Measurements from ENCODE around the gene NOA1. TPM values are rescaled to one million over a fixed set of nuclear protein-coding genes. Genes with fewer than 3 reads are reported as not detected.

NOA1 gene
- total RNA-seq, 5 donors from 2014 or later (not counting 1 experiment from before 2014, with no cell fraction given) = 15.2 to 27.2 (median 22.1) TPM

DNA sequence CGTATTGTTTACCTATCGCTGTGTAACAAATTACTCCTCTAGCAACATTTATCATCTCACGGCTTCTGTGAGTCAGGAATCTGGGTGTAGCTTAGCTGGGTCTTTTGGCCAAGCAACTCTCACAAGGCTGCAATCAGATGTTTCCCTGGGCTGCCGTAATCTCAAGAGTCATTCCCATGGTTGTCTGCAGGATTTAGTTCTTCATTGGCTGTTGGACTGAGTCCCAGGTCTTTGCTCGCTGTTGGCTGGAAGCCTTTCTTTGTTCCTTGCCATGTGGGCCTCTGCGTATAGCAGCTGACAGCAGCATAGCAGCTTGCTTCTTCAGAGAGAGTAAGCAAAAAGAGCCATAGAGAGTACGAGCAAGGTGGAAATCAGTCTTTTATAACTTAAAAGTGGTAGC lies 18.1 kb upstream of the NOA1 start:
- no peaks in the 10 kb centered on the region for H3K27me3 ChIP-seq (replicated peaks in 1 of 2; ENCODE audit: control insufficient read depth in 2 of 2, extremely low read depth in 1 of 2, insufficient read depth in 2 of 2, low read length in 1 of 2)
- H3K4me1 ChIP-seq (ENCODE audit: control insufficient read depth in 1 of 2, extremely low read depth in 1 of 2, insufficient read depth in 2 of 2, low read length in 2 of 2) = no peaks in the 10 kb centered on the region
- no peaks in the 10 kb centered on the region for H3K9me3 Mint-ChIP-seq
- no peaks in the 10 kb centered on the region for H3K27me3 Mint-ChIP-seq
- H3K4me3 ChIP-seq (ENCODE audit: control insufficient read depth in 1 of 2, extremely low read depth in 1 of 2, low read length in 1 of 2) = no peak overlapping the region
- ChIA-PET POLR2A (interaction anchor here in 1 of 2 donors (1.0 kb wide), 1 partner anchor 11 kb away, joined by 3 read pairs; no protein-coding TSS in a partner anchor), CTCF (interaction anchor here in 1 of 2 donors (0.7 kb wide), 1 partner anchor 16 kb away, joined by 3 read pairs; no protein-coding TSS in a partner anchor)
- DNase-seq = no peak
- H3K27ac Mint-ChIP-seq = no peak overlapping the region
- H3K4me1 Mint-ChIP-seq = peaks cover 19 to 32% (median 26%) of the 10 kb centered on the region in 3 donors
- ATAC-seq (replicated peaks in 1 of 4) = no peak
- 100% methylated on average over 2 of the region's 7 CpGs for WGBS (ENCODE audit: insufficient coverage)
- no peak overlapping the region for H3K27ac ChIP-seq (ENCODE audit: low read length)
- peaks cover 7 to 74% of the 10 kb centered on the region in 2 donors for H3K36me3 ChIP-seq (ENCODE audit: control insufficient read depth in 2 of 2, extremely low read depth in 1 of 2, insufficient read depth in 1 of 2, low read length in 1 of 2)
- no peaks in the 10 kb centered on the region for H3K9me3 ChIP-seq
- H3K36me3 Mint-ChIP-seq = peaks cover 54% of the 10 kb centered on the region
- no peak overlapping the region for H3K4me3 Mint-ChIP-seq

DNA sequence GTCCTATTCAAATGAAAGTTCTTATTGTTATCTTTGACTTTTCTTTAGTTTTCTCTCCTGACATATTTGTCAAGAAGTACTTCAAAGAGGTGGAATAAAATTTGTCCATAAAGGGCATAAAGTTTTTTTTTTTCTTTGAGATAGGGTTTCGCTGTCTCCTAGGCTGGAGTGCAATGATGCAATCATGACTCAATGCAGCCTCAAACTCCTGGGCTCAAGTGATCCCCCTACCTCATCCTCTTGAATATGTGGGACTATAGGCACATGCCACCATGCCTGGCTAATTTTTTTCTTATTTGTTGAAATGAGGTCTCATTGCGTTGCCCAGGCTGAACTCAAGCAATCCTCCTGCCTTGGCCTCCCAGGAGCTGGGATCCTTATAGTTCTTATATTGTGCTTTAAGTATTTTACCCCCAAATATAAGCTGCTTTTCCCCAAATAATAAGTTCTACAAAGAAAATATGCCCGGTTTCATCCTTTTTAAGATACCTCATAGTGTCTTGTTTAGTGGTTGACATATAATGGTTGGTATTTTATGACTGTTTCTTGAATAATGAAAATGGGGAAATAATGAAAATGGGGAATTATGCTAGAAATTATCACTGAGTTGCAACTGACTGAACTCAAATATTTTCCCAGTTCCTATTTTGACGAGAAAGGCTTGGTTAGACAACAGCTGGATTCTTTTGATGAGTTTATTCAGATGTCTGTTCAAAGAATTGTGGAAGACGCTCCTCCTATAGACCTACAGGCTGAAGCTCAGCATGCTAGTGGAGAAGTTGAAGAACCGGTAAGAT lies 12.9 kb upstream of the NOA1 start:
- no peaks in the 10 kb centered on the region for H3K27me3 Mint-ChIP-seq
- peaks cover 48% of the 10 kb centered on the region for H3K36me3 Mint-ChIP-seq
- ChIA-PET POLR2A (interaction anchor here (0.6 to 1.4 kb wide), 2 partner anchors 12 to 479 kb away, joined by 3 to 4 read pairs; partner anchors contain the start of gene POLR2B (in 1 of the 2)), CTCF (interaction anchor here (0.5 to 1.3 kb wide), 2 partner anchors 11 to 1582 kb away, joined by 3 read pairs; no protein-coding TSS in a partner anchor)
- H3K27me3 ChIP-seq (replicated peaks in 1 of 2; ENCODE audit: control insufficient read depth in 2 of 2, extremely low read depth in 1 of 2, insufficient read depth in 2 of 2, low read length in 1 of 2) = no peaks in the 10 kb centered on the region
- DNase-seq = no peak
- no peaks in the 10 kb centered on the region for H3K9me3 ChIP-seq
- H3K27ac Mint-ChIP-seq = no peak overlapping the region
- WGBS (ENCODE audit: insufficient coverage) = no CpG with 5 or more reads among the region's 6 CpGs
- no peaks in the 10 kb centered on the region for H3K4me1 ChIP-seq (ENCODE audit: control insufficient read depth in 1 of 2, extremely low read depth in 1 of 2, insufficient read depth in 2 of 2, low read length in 2 of 2)
- no peaks in the 10 kb centered on the region for H3K9me3 Mint-ChIP-seq
- no peak for ATAC-seq (replicated peaks in 1 of 4)
- H3K36me3 ChIP-seq (ENCODE audit: control insufficient read depth in 2 of 2, extremely low read depth in 1 of 2, insufficient read depth in 1 of 2, low read length in 1 of 2) = peaks cover 7 to 82% of the 10 kb centered on the region in 2 donors
- no peak overlapping the region for H3K4me3 Mint-ChIP-seq
- H3K27ac ChIP-seq (ENCODE audit: low read length) = no peak overlapping the region
- H3K4me3 ChIP-seq (ENCODE audit: control insufficient read depth in 1 of 2, extremely low read depth in 1 of 2, low read length in 1 of 2) = no peak overlapping the region
- peaks cover 37 to 54% (median 51%) of the 10 kb centered on the region in 3 donors for H3K4me1 Mint-ChIP-seq

DNA sequence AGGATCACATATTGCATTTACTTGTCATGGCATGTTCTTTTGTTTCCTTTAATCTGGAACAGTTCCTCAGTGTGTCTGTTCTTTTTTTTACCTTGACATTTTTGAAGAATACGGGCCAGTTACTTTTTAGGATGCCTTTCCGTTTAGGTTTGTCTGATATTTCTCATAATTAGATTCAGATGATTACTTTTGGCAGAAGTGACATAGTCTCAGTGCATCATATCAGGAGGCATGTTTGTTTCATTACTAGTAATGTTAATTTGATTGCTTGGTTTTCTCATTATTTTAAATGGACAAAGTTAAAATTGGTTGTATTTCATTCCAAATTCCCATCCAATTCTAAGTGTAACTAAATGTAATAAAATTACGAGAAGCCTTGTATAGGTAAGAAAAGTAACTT lies 9.5 kb upstream of the NOA1 start:
- H3K4me1 ChIP-seq (ENCODE audit: control insufficient read depth in 1 of 2, extremely low read depth in 1 of 2, insufficient read depth in 2 of 2, low read length in 2 of 2) = peaks cover 10 to 13% of the 10 kb centered on the region in 2 experiments
- DNase-seq (no peak), ATAC-seq (replicated peaks in 1 of 4) (no peak)
- H3K36me3 Mint-ChIP-seq = peaks cover 51% of the 10 kb centered on the region
- no peak overlapping the region for H3K4me3 ChIP-seq (ENCODE audit: control insufficient read depth in 1 of 2, extremely low read depth in 1 of 2, low read length in 1 of 2)
- ChIA-PET POLR2A (no interaction called here), CTCF (no interaction called here)
- H3K4me3 Mint-ChIP-seq = no peak overlapping the region
- no peak overlapping the region for H3K27ac Mint-ChIP-seq
- no peaks in the 10 kb centered on the region for H3K27me3 ChIP-seq (replicated peaks in 1 of 2; ENCODE audit: control insufficient read depth in 2 of 2, extremely low read depth in 1 of 2, insufficient read depth in 2 of 2, low read length in 1 of 2)
- WGBS (ENCODE audit: insufficient coverage) = no CpG with 5 or more reads among the region's 3 CpGs
- H3K9me3 Mint-ChIP-seq = no peaks in the 10 kb centered on the region
- H3K36me3 ChIP-seq (ENCODE audit: control insufficient read depth in 2 of 2, extremely low read depth in 1 of 2, insufficient read depth in 1 of 2, low read length in 1 of 2) = peaks cover 7 to 56% of the 10 kb centered on the region in 2 donors
- H3K27me3 Mint-ChIP-seq = no peaks in the 10 kb centered on the region
- no peak overlapping the region for H3K27ac ChIP-seq (ENCODE audit: low read length)
- peaks cover 56 to 68% (median 66%) of the 10 kb centered on the region in 3 donors for H3K4me1 Mint-ChIP-seq
- H3K9me3 ChIP-seq = no peaks in the 10 kb centered on the region

DNA sequence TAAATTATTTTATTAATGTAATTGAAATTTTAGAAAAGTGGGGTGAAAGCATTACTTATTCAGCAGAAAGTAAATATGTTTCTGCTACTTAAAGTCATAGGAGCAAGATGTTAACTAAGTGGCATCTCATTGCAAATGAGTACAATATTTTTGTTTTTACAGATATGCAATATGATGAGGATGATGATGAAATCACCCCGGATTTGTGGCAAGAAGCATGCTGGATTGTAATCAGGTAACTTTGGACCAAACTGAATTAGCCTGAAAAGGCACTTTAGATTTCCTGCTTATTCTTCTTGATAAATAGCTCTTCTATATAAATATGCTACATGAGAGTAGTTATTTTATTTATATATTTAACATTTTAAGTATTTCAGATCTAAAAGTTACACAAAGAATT lies 8.8 kb upstream of the NOA1 start:
- H3K4me1 Mint-ChIP-seq = peaks cover 64 to 69% (median 66%) of the 10 kb centered on the region in 3 donors
- DNase-seq (no peak), ATAC-seq (replicated peaks in 1 of 4) (no peak)
- peaks cover 49% of the 10 kb centered on the region for H3K36me3 Mint-ChIP-seq
- ChIA-PET POLR2A (interaction anchor here in 1 of 2 donors (0.5 kb wide), 1 partner anchor 15 kb away, joined by 4 read pairs; no protein-coding TSS in a partner anchor), CTCF (no interaction called here)
- no peak overlapping the region for H3K27ac Mint-ChIP-seq
- no peaks in the 10 kb centered on the region for H3K9me3 Mint-ChIP-seq
- no peaks in the 10 kb centered on the region for H3K27me3 Mint-ChIP-seq
- no peak overlapping the region for H3K4me3 Mint-ChIP-seq
- Histone ChIP-seq H3K27me3 (replicated peaks in 1 of 2; ENCODE audit: control insufficient read depth in 2 of 2, extremely low read depth in 1 of 2, insufficient read depth in 2 of 2, low read length in 1 of 2) (no peaks in the 10 kb centered on the region), H3K9me3 (no peaks in the 10 kb centered on the region), H3K27ac (ENCODE audit: low read length) (no peak overlapping the region), H3K4me1 (ENCODE audit: control insufficient read depth in 1 of 2, extremely low read depth in 1 of 2, insufficient read depth in 2 of 2, low read length in 2 of 2) (peaks cover 13 to 16% of the 10 kb centered on the region in 2 experiments), H3K36me3 (ENCODE audit: control insufficient read depth in 2 of 2, extremely low read depth in 1 of 2, insufficient read depth in 1 of 2, low read length in 1 of 2) (peaks cover under 1 to 51% of the 10 kb centered on the region in 2 donors), H3K4me3 (ENCODE audit: control insufficient read depth in 1 of 2, extremely low read depth in 1 of 2, low read length in 1 of 2) (no peak overlapping the region)
- WGBS (ENCODE audit: insufficient coverage) = no CpG with 5 or more reads among the region's 1 CpG

DNA sequence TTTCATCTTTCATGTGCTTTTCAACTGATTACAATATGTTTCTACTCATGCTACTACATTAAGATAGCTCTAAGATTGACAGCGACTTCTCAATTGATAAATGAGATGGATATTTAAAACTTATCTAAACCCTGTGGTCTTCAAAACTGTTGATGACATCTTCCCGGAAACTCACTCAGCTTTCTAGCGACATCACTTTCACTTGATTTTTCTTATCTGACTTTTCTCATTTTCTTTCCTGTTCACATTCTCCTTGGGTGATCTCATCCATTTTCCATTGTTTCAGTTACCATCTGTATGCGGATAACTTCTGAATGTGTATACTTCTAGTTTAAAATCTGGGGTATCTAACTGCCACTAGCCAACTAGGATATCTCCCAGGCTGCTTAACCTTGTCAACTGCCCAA lies 4.4 kb upstream of the NOA1 start:
- Histone ChIP-seq H3K27ac (ENCODE audit: low read length) (peak overlapping the region; percentile 39), H3K4me3 (ENCODE audit: control insufficient read depth in 1 of 2, extremely low read depth in 1 of 2, low read length in 1 of 2) (no peak overlapping the region), H3K36me3 (ENCODE audit: control insufficient read depth in 2 of 2, extremely low read depth in 1 of 2, insufficient read depth in 1 of 2, low read length in 1 of 2) (peaks cover 0 to 13% of the 10 kb centered on the region in 2 donors), H3K27me3 (replicated peaks in 1 of 2; ENCODE audit: control insufficient read depth in 2 of 2, extremely low read depth in 1 of 2, insufficient read depth in 2 of 2, low read length in 1 of 2) (no peaks in the 10 kb centered on the region), H3K9me3 (no peaks in the 10 kb centered on the region), H3K4me1 (ENCODE audit: control insufficient read depth in 1 of 2, extremely low read depth in 1 of 2, insufficient read depth in 2 of 2, low read length in 2 of 2) (peaks cover 22 to 33% of the 10 kb centered on the region in 2 experiments)
- DNase-seq = peak in 1 of 35 experiments; percentile 15
- WGBS (ENCODE audit: insufficient coverage) = 40% methylated on average over 1 of the region's 4 CpGs
- CTCF ChIA-PET = interaction anchor here in 1 of 2 donors (1.6 kb wide), 1 partner anchor 12 kb away, joined by 3 read pairs; no protein-coding TSS in a partner anchor
- no peak for ATAC-seq (replicated peaks in 1 of 4)
- Mint-ChIP-seq H3K27me3 (no peaks in the 10 kb centered on the region), H3K36me3 (peaks cover 26% of the 10 kb centered on the region), H3K4me3 (peak overlapping the region; percentile 65 to 100 (median 100)), H3K27ac (peak overlapping the region; percentile 33 to 56), H3K9me3 (no peaks in the 10 kb centered on the region), H3K4me1 (peaks cover 65 to 74% (median 72%) of the 10 kb centered on the region in 3 donors)
- POLR2A ChIA-PET = interaction anchor here (0.6 to 0.7 kb wide), 4 partner anchors 31 to 443 kb away, joined by 3 to 10 read pairs (median 4); partner anchors contain the start of gene REST (in 1 of the 2)

DNA sequence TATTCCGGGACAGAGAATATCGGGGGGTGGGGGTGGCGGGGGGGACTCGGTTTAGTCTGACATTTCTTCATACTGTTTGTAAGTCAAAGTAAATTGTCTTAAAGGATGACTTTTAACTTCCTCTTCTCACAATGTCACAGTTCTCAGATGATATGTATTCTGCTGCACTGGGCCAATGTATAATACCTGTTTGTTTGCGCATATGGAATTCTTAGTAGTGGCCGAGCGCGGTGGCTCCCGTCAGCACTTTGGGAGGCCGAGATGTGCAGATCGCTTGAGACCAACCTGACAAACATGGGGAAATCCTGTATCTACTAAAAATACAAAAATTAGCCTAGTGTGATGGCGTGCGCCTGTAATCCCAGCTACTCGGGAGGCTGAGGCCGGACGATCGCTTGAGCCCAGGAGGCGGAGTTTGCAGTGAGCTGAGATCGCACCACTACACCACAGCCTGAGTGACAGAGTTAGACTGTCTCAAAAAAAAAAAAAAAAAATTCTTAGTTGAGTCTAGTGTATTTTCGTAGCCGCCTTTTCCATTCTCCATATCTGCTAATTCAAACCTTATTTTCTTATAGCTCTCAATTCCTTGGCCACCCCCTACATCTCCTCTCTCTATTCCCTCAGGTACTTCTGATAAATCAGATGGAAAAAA lies 2.1 kb upstream of the NOA1 start:
- CTCF ChIA-PET = interaction anchor here (0.6 to 2.0 kb wide), 9 partner anchors 11 to 598 kb away, joined by 3 to 6 read pairs (median 3); no protein-coding TSS in a partner anchor
- H3K27me3 Mint-ChIP-seq = no peaks in the 10 kb centered on the region
- H3K4me3 Mint-ChIP-seq = peak overlapping the region; percentile 100

More for the DNA sequence above, 2.1 kb upstream of the NOA1 start:
- H3K4me3 ChIP-seq (ENCODE audit: control insufficient read depth in 1 of 2, extremely low read depth in 1 of 2, low read length in 1 of 2) = peak overlapping the region; percentile 98 to 99
- no peaks in the 10 kb centered on the region for H3K27me3 ChIP-seq (replicated peaks in 1 of 2; ENCODE audit: control insufficient read depth in 2 of 2, extremely low read depth in 1 of 2, insufficient read depth in 2 of 2, low read length in 1 of 2)
- H3K27ac ChIP-seq (ENCODE audit: low read length) = peak overlapping the region; percentile 36
- H3K4me1 Mint-ChIP-seq = peaks cover 69 to 74% (median 72%) of the 10 kb centered on the region in 3 donors
- H3K36me3 ChIP-seq (ENCODE audit: control insufficient read depth in 2 of 2, extremely low read depth in 1 of 2, insufficient read depth in 1 of 2, low read length in 1 of 2) = peaks cover 3 to 5% of the 10 kb centered on the region in 2 donors
- POLR2A ChIA-PET = interaction anchor here (0.6 to 2.9 kb wide), 6 partner anchors 12 to 1555 kb away, joined by 3 to 26 read pairs (median 4); partner anchors contain the start of gene REST (in 1 of the 2)
- H3K27ac Mint-ChIP-seq = peak overlapping the region; percentile 98
- no CpG with 5 or more reads among the region's 21 CpGs for WGBS (ENCODE audit: insufficient coverage)
- H3K9me3 ChIP-seq = no peaks in the 10 kb centered on the region
- peaks cover 28 to 56% of the 10 kb centered on the region in 2 experiments for H3K4me1 ChIP-seq (ENCODE audit: control insufficient read depth in 1 of 2, extremely low read depth in 1 of 2, insufficient read depth in 2 of 2, low read length in 2 of 2)
- peak in 25 of 35 experiments; percentile 9 to 62 (median 30) for DNase-seq
- H3K9me3 Mint-ChIP-seq = no peaks in the 10 kb centered on the region
- ATAC-seq (replicated peaks in 1 of 4) = no peak
- H3K36me3 Mint-ChIP-seq = peaks cover 24% of the 10 kb centered on the region
